Brain pericyte (primary cell): ENCODE measurements around the gene SLC35A4.
"Not testable (repeated sequence)": the region's sequence is repeated elsewhere in the genome, so short reads cannot be mapped to it uniquely, and the experiment has no call there.

Experiments
- DNase-seq: peaks from one replicate; pipeline ENCODE4 v3.0.0-alpha.2; 2012; ENCODE audit warnings: low read depth, low spot score

The SLC35A4 gene

GRCh38 chr5:140558542-140558941 lies 6.1 kb upstream of the SLC35A4 start:
- no peak for DNase-seq

- DNase-seq: no peak
Observed at GRCh38 chr5:140560227-140560626, 4.4 kb upstream of the SLC35A4 start.

- no peak for DNase-seq
Observed at GRCh38 chr5:140561753-140562523, 2.7 kb upstream of the SLC35A4 start.

- no peak for DNase-seq
Observed at GRCh38 chr5:140563596-140563995, 1.0 kb upstream of the SLC35A4 start.

GRCh38 chr5:140565024-140565779 lies 574 bp downstream of the SLC35A4 start:
- DNase-seq: no peak

GRCh38 chr5:140565780-140566095 lies 1.1 kb downstream of the SLC35A4 start:
- no peak for DNase-seq

GRCh38 chr5:140566665-140567064 lies 2.0 kb downstream of the SLC35A4 start:
- DNase-seq: no peak

- no peak for DNase-seq
Observed at GRCh38 chr5:140567136-140567818, 2.6 kb downstream of the SLC35A4 start.

- no peak for DNase-seq
Observed at GRCh38 chr5:140567871-140568270, 3.2 kb downstream of the SLC35A4 start.

GRCh38 chr5:140568443-140569063 lies 3.9 kb downstream of the SLC35A4 start:
- no peak for DNase-seq

GRCh38 chr5:140569197-140569596 lies 4.6 kb downstream of the SLC35A4 start:
- DNase-seq: no peak

GRCh38 chr5:140570058-140570457 lies 5.4 kb downstream of the SLC35A4 start:
- no peak for DNase-seq

- DNase-seq: no peak
Observed at GRCh38 chr5:140570488-140570887, 5.9 kb downstream of the SLC35A4 start.

GRCh38 chr5:140571105-140571504 lies 6.5 kb downstream of the SLC35A4 start:
- no peak for DNase-seq

- no peak for DNase-seq
Observed at GRCh38 chr5:140573683-140574082, 9.1 kb downstream of the SLC35A4 start.

- no peak for DNase-seq
Observed at GRCh38 chr5:140574165-140574564, 9.5 kb downstream of the SLC35A4 start.

GRCh38 chr5:140575309-140575708 lies 10.7 kb downstream of the SLC35A4 start:
- DNase-seq: no peak

- DNase-seq: no peak
Observed at GRCh38 chr5:140576776-140577201, 12.2 kb downstream of the SLC35A4 start.

GRCh38 chr5:140579188-140579747 lies 14.6 kb downstream of the SLC35A4 start:
- not testable (repeated sequence) for DNase-seq

GRCh38 chr5:140587495-140587894 lies 22.9 kb downstream of the SLC35A4 start:
- DNase-seq: no peak

GRCh38 chr5:140588311-140589070 lies 23.9 kb downstream of the SLC35A4 start:
- DNase-seq: no peak
